Right kidney (tissue), 1 donor: ENCODE data around the gene TAS2R60.
"Not testable (repeated sequence)": the region's sequence is repeated elsewhere in the genome, so short reads cannot be mapped to it uniquely, and the experiment has no call there.

Experiments used
- DNase-seq: peaks from one replicate; pipeline ENCODE4 v3.0.0-alpha.2; 2016

TAS2R60 gene

DNA sequence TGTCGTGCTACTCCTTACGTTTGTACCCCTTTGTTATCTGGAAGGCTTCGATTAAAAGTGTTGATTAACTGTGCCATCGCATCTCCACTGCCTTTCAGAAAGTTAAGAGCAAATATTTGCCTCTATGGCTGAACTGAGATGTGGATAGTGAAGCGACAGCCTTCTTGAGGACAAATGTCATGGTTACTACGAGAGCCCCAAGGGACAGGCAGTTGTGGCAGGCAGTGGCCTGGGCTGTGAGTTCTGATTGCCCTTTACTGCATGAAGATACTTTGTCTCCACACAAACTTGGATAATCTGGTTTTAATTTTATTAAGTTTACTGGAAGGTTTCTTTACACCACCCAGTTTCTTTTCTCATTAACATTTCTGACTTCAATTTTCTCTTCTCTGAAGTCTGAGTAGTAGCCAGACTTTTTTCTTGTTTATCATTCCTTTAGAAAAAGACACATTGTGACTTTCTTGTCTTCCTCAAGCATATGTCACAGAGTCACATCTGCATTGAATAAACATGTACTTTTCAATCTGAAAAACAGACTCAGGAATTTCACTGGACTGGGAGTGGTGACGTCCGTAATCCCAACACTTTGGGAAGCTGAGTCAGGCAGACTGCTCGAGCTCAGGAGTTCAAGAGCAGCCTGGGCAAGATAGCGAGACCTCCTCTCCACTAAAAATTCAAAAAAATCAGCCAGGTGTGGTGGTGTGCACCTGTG lies 36.0 kb downstream of the TAS2R60 start:
- no peak for DNase-seq

DNA sequence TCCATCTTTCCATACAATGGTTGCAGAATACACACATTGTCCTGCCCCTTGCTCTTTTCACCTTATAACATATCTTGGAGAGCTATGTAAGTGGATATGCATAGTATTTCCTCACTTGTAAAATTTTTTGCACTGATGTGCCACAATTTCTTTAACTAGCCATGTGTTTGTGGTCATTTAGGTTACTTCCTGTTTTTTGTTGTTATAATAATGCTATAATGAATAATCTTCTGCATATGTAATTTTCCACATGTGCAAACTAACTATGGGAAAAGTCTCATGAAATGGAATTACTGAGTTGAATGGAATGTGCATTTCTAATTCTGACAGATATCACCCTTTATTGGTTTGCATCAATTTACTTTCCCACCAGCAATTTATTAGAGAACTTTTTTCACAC lies 37.2 kb downstream of the TAS2R60 start:
- no peak for DNase-seq

DNA sequence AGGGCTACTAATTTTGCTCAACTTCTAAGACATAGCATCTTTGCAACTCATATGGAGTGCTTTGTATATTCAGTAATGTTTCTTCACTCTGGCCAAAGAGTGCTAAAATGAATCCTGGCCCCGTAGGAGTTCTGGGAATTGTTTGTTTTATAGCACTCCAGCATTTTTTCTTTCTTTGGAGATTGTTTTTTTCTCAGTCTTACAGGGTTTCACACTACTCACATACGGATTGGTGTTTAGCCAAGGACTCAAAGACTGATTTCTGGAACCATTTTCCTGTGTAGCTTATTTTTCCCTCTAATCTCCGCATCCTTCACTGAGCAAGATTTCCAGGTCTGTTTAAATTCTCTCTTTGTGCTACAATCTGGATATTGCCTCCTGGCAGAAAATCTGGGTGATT lies 40.9 kb downstream of the TAS2R60 start:
- no peak for DNase-seq

DNA sequence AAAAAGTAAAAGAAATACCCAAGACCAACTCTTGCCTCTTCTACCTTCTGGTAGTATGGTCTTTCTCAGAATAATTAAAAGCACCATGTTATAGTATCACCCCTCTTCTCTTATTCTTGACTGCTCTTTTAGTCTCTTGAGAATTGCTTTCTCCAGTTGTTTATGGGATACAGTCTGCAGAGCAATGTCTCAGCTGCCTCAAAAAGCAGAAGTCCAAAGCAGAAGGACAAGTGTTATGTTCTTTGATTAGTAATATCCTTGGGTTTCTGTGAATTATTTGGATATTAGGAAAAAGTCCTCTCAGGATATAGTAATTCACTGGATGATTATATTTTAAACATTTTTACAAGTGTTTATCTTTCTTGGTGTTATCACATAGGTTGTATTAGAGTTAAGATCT lies 41.8 kb downstream of the TAS2R60 start:
- no peak for DNase-seq

DNA sequence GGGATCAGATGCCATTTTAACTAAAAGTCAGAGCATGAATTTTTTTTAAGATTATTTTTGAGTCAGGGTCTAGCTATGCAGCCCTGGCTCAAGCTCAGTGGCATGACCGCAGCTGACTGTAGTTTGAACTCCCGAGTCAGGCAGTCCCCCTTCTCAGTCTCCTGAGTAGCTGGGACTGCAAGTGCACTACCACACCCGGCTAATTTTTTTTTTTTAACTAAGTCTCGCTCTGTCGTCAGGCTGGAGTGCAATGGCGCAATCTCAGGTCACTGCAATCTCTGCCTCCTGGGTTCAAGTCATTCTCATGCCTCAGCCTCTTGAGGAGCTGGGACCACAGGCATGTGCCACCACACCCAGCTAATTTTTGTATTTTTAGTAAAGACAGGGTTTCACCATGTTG lies 42.2 kb downstream of the TAS2R60 start:
- no peak for DNase-seq

DNA sequence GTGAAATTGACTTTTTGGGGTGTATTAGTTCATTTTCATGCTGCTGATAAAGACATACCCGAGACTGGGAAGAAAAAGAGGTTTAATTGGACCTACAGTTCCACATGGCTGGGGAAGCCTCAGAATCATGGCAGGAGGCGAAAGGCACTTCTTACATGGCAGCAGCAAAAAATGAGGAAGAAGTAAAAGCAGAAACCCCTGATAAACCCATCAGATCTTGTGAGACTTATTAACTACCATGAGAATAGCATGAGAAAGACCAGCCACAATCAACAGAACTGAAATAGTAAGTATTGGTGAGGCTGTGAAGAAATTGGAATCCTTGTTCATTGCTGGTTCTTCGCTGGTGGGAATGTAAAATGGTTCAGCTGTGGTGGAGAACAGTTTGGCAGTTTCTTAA lies 43.0 kb downstream of the TAS2R60 start:
- not testable (repeated sequence) for DNase-seq

DNA sequence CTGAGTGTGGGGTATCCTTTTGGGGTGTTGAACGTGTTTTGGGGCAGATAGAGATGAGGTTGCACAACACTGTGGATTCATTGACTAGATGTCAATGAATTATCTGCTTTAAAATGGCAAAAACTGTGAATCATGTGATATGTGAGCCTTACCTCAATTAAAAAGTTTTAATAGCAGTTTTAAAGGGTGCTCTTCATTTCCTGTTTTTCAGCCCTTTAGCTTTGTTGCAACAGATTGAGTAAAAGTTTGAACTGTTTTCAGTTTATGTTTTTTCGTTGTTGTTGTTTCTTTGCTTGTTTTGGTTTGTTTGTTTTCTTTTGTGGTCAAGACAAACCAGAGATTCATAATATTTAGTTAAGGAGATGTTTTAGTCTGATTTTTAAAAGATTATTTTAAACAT lies 43.8 kb downstream of the TAS2R60 start:
- no peak for DNase-seq

DNA sequence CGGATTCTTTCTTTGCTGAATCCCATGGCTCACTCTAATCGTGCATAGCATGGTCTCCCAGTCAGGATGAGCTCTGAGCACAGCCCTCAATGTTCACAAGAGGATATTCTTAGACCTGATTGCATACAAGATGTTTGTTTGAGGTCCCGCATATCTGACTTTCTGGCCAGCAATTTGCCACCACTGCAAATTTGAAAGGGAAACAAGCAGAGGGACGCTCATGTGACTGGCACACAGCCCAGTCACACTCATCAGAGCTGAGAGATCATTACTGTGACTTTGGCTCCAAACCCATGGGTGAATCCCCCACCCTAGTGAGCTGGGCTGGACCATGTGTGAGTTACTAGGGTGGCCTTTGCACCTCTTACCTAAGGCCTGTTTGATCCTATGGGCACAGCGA lies 44.3 kb downstream of the TAS2R60 start:
- no peak for DNase-seq

DNA sequence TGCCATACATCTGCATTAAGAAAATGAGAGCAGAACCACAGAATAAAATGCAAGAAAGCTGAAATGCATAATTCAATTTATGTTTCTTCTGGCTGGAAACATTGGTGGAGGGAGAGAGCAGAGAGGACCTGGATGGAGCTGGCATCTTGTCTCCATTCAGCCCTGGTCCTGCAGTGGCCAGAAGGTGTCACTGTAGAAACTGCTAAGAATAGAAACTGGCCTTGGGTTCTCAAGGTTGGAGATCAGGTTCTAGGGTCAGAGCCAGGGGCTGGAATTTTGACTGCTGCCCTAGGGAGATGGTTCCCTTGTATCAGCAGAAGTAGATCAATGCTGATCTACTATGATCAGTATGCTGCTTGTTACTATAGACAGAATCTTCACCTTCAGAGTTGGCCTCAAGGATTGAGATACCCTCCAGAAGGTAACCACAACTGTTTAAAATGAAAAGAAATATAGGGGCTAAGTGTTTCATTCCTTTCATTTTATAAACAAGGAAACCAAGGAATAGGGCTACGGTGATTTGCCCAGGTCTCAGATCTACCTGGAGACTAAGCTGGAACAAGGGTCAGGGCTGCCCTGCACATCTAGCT lies 47.6 kb downstream of the TAS2R60 start:
- DNase-seq, result no peak

DNA sequence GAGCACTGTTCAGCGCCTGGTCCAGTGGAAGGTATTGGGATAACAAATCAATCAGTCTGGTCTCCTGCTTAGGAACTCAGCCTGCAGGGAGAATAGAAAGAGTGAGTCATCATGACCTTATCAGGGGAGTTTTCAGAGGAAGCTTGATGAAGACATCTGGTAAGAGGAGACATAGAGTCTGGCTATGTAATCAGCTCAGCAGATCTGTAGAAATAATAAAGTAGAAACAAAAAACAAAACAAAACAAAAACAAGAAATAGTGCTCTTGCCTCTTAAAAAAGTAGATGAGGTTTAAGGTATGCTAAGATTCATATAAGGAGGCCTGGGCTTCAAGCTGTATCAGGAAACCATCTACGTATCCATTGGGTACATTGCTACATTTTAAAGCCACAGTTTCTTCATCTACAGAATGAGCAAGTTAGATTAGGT lies 48.8 kb downstream of the TAS2R60 start:
- no peak for DNase-seq

DNA sequence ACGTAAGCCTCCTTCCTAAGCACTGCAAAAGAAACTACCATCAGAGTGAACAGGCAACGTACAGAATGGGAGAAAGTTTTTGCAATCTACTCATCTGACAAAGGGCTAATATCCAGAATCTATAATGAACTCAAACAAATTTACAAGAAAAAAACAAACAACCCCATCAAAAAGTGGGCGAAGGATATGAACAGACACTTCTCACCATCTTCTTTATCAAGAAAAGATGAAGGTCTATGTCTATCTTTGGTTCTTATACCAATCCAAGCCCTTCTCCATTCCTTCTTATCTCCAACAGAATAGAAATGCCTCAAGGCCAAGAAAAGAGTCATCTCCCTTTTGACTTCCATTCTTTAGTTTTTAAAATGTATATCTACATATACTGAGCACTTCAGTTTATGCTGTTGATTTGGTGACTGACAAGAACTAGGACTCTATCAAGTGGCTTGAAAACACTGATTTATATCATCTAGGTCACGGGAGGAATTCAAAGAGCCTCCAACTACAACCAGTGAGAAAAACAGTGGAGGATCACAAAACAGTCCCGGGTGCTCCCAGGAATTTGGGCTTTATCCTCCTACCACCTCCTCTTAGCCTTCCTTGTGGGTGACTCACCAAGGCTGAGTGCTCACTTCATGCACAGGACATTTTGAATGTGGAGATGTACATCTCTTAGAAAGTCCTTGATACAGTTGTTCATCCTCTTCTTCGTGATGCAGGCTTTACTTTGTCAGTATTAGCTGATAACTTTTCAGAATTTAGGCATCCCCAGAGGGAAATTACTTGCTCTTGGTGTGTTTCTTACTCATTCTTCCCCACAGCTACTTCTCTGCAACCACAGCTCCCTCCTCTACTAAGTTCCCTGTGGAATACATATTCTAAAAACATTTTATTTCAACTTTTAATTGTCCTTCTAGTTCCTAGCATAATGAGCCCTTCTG lies 49.8 kb downstream of the TAS2R60 start:
- DNase-seq, result no peak

DNA sequence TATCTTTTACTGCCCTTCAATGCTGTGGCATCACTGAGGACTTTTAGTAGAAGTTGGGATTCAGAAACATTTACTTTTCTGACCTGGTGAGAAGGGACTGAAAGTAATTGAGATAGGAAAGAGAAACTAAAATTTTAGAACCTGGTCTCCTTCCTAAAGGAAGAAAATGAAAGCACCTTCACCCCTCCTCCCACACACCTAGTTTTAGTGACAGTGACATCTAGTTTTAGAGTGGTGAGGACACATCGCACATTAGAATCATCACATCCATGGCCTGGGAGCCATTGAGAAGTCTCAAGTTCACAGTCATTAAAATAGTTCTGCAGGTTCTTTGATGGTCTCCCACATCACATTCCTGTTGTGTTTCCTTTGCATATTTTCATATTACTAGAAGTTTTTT lies 50.5 kb downstream of the TAS2R60 start:
- DNase-seq, result no peak
